ENCODE results near the gene KCNK2. TPM values are rescaled to one million over a fixed set of nuclear protein-coding genes. Genes with fewer than 3 reads are reported as not detected.

The KCNK2 gene
- total and polyA plus RNA-seq, 10 of the 15 experiments (the other 5 are each of a cell fraction or from before 2014, with no cell fraction given): 0.04 to 0.13 (median 0.08) TPM; not detected in 4

DNA sequence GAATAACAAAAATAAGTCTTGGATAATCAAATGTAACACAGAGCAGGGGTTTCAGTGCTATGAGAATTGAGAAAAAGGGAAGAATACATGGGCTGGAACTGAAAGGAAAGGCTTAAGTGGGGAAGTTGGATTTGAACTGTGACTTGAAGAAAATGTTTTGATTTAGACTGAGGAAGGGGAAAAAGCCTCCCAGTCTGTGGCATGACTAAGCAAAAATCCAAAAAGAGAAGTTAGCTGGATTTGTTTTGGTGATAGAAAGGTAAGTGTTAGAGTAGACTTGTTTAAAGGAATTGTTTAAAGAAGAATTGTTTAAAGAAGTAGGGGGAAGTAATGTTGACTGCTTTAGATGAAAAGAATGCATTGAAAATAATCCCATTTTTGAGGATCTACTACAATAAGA, 46.0 kb downstream of the KCNK2 start:
- RAD21 ChIA-PET (ENCODE audit: unreplicated experiment): no interaction called here
- SMC1A ChIA-PET (ENCODE audit: uncharacterized antibody, unreplicated experiment): no interaction called here
- no TSS peak for BruUV-seq (replicated peaks)
- H3K9ac ChIP-seq (ENCODE audit: control insufficient read depth, insufficient read depth, low read length): no peak overlapping the region
- CTCF ChIA-PET: no interaction called here
- no peaks in the 10 kb centered on the region for H4K20me1 ChIP-seq (ENCODE audit: control insufficient read depth, insufficient read depth)
- no peak for FAIRE-seq
- H3K36me3 ChIP-seq (ENCODE audit: control insufficient read depth in 2 of 2, insufficient read depth in 2 of 2, low read length in 1 of 2): no peaks in the 10 kb centered on the region
- no peak overlapping the region for H3K27ac ChIP-seq (ENCODE audit: control insufficient read depth, insufficient read depth)
- H2AFZ ChIP-seq (ENCODE audit: control insufficient read depth, low read depth, low read length): no peak overlapping the region
- no peak for DNase-seq (ENCODE audit: low read depth, low spot score)
- POLR2A ChIA-PET: no interaction called here
- intact Hi-C loops (cut with micrococcal nuclease; ENCODE audit: unreplicated experiment) (no loop called here), in situ Hi-C loops (cut with MboI) (no loop called here)
- no peak for ATAC-seq
- H3K9me3 ChIP-seq (replicated peaks; ENCODE audit: control insufficient read depth, insufficient read depth, low read length): no peaks in the 10 kb centered on the region
- no peaks in the 10 kb centered on the region for H3K4me1 ChIP-seq (ENCODE audit: control insufficient read depth, insufficient read depth, low read length)
- no peaks in the 10 kb centered on the region for H3K27me3 ChIP-seq (replicated peaks in 1 of 2; ENCODE audit: control insufficient read depth in 2 of 2, insufficient read depth in 2 of 2, low read length in 1 of 2)
- TF ChIP-seq SREBF2 (IDR thresholded peaks at IDR 0.05; ENCODE audit: low read length): no peak
- no peak overlapping the region for H3K4me2 ChIP-seq (ENCODE audit: control insufficient read depth, insufficient read depth)
- H3K79me2 ChIP-seq (ENCODE audit: control insufficient read depth, insufficient read depth, low read length): no peaks in the 10 kb centered on the region
- H3K4me3 ChIP-seq: no peak overlapping the region

DNA sequence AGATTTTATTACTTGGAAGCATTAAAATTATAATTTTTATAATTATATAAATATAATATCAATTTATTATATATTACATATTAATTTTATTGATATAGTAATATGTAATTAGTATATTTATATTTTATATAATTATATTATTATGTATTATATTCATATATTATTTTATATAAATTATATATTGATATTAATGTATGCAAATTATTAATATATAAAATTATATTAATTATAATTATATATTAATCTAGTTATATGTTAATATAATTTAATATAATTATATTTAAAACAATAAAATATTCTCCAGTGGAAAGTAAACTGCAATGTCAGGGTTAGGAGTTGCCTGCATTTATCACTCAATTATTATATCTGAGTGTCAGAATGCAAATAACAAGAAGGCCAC, 48.8 kb downstream of the KCNK2 start:
- FAIRE-seq: no peak
- no peak overlapping the region for H3K9ac ChIP-seq (ENCODE audit: control insufficient read depth, insufficient read depth, low read length)
- no peak for ATAC-seq
- no peak for DNase-seq (ENCODE audit: low read depth, low spot score)
- intact Hi-C loops (cut with micrococcal nuclease; ENCODE audit: unreplicated experiment): no loop called here
- RAD21 ChIA-PET (ENCODE audit: unreplicated experiment): no interaction called here
- H3K9me3 ChIP-seq (replicated peaks; ENCODE audit: control insufficient read depth, insufficient read depth, low read length): no peaks in the 10 kb centered on the region
- CTCF ChIA-PET: no interaction called here
- in situ Hi-C loops (cut with MboI): no loop called here
- POLR2A ChIA-PET: no interaction called here
- H3K4me3 ChIP-seq: no peak overlapping the region
- no peak overlapping the region for H3K4me2 ChIP-seq (ENCODE audit: control insufficient read depth, insufficient read depth)
- no peak overlapping the region for H2AFZ ChIP-seq (ENCODE audit: control insufficient read depth, low read depth, low read length)
- H3K4me1 ChIP-seq (ENCODE audit: control insufficient read depth, insufficient read depth, low read length): no peaks in the 10 kb centered on the region
- no peak overlapping the region for H3K27ac ChIP-seq (ENCODE audit: control insufficient read depth, insufficient read depth)
- SMC1A ChIA-PET (ENCODE audit: uncharacterized antibody, unreplicated experiment): no interaction called here
- BruUV-seq (replicated peaks): no TSS peak
- no peaks in the 10 kb centered on the region for H4K20me1 ChIP-seq (ENCODE audit: control insufficient read depth, insufficient read depth)
- no peaks in the 10 kb centered on the region for H3K79me2 ChIP-seq (ENCODE audit: control insufficient read depth, insufficient read depth, low read length)
- H3K36me3 ChIP-seq (ENCODE audit: control insufficient read depth in 2 of 2, insufficient read depth in 2 of 2, low read length in 1 of 2): no peaks in the 10 kb centered on the region
- H3K27me3 ChIP-seq (replicated peaks in 1 of 2; ENCODE audit: control insufficient read depth in 2 of 2, insufficient read depth in 2 of 2, low read length in 1 of 2): no peaks in the 10 kb centered on the region
- TF ChIP-seq ATF7 (IDR thresholded peaks at IDR 0.05; ENCODE audit: low read depth) (no peak), SUZ12 (IDR thresholded peaks at IDR 0.05; ENCODE audit: unreplicated experiment) (no peak), SMARCA5 (IDR thresholded peaks at IDR 0.05) (no peak), WRNIP1 (IDR thresholded peaks at IDR 0.05; ENCODE audit: borderline replicate concordance, low read depth, low read length) (no peak), LARP7 (IDR thresholded peaks at IDR 0.05) (no peak), RAD21 (IDR thresholded peaks at IDR 0.05; ENCODE audit: insufficient read depth, low read depth, low read length) (no peak), ZNF274 (IDR thresholded peaks at IDR 0.05; ENCODE audit: insufficient read depth, insufficient read length) (no peak), SMAD5 (IDR thresholded peaks at IDR 0.05; ENCODE audit: low read depth) (no peak), RFX5 (IDR thresholded peaks at IDR 0.05; ENCODE audit: low read depth, low read length) (no peak), TCF12 (IDR thresholded peaks at IDR 0.05; ENCODE audit: low read depth, low read length) (no peak), YBX1 (IDR thresholded peaks at IDR 0.05) (no peak), MTA2 (IDR thresholded peaks at IDR 0.05; ENCODE audit: low read depth) (no peak), CBX3 (IDR thresholded peaks at IDR 0.05; ENCODE audit: borderline replicate concordance, low read depth) (no peak)
- TF ChIP-seq, protein P1, sequence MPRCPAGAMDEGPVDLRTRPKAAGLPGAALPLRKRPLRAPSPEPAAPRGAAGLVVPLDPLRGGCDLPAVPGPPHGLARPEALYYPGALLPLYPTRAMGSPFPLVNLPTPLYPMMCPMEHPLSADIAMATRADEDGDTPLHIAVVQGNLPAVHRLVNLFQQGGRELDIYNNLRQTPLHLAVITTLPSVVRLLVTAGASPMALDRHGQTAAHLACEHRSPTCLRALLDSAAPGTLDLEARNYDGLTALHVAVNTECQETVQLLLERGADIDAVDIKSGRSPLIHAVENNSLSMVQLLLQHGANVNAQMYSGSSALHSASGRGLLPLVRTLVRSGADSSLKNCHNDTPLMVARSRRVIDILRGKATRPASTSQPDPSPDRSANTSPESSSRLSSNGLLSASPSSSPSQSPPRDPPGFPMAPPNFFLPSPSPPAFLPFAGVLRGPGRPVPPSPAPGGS (IDR thresholded peaks at IDR 0.05; ENCODE audit: borderline replicate concordance, insufficient read depth, low read depth, low read length, poor library complexity, severe bottlenecking): no peak
- TF ChIP-seq, protein P2, sequence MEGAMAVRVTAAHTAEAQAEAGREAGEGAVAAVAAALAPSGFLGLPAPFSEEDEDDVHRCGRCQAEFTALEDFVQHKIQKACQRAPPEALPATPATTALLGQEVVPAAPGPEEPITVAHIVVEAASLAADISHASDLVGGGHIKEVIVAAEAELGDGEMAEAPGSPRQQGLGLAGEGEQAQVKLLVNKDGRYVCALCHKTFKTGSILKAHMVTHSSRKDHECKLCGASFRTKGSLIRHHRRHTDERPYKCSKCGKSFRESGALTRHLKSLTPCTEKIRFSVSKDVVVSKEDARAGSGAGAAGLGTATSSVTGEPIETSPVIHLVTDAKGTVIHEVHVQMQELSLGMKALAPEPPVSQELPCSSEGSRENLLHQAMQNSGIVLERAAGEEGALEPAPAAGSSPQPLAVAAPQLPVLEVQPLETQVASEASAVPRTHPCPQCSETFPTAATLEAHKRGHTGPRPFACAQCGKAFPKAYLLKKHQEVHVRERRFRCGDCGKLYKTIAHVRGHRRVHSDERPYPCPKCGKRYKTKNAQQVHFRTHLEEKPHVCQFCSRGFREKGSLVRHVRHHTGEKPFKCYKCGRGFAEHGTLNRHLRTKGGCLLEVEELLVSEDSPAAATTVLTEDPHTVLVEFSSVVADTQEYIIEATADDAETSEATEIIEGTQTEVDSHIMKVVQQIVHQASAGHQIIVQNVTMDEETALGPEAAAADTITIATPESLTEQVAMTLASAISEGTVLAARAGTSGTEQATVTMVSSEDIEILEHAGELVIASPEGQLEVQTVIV (IDR thresholded peaks at IDR 0.05; ENCODE audit: borderline replicate concordance, partially characterized antibody): no peak
- TF ChIP-seq, protein P3, sequence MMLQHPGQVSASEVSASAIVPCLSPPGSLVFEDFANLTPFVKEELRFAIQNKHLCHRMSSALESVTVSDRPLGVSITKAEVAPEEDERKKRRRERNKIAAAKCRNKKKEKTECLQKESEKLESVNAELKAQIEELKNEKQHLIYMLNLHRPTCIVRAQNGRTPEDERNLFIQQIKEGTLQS (IDR thresholded peaks at IDR 0.05; ENCODE audit: borderline replicate concordance, extremely low read depth, low read depth, low read length): no peak

All from GM12878 (cell line).